DOHH2 (cell line): ENCODE measurements around the gene TENT5D.

Experiments
- EZH2phosphoT487 ChIP-seq: fragments of 200-600 bp; sonication (generic); IDR thresholded peaks from 2 replicates; pipeline ENCODE4 v1.6.1; 2017; ENCODE audit warnings: borderline replicate concordance, mild to moderate bottlenecking, antibody characterized with exemption, low read length, moderate library complexity, mixed read lengths
- TF ChIP-seq, protein P1 (sequence below): fragments of 200-600 bp; sonication (generic); IDR thresholded peaks from one replicate; pipeline ENCODE4 v1.5.1; 2014; ENCODE audit warnings: antibody characterized with exemption, mild to moderate bottlenecking, low read depth, low read length; ENCODE audit not compliant: poor library complexity, severe bottlenecking

GRCh38 chrX:80420147-80420546 is at the start of gene TENT5D:
- TF ChIP-seq, protein P1, sequence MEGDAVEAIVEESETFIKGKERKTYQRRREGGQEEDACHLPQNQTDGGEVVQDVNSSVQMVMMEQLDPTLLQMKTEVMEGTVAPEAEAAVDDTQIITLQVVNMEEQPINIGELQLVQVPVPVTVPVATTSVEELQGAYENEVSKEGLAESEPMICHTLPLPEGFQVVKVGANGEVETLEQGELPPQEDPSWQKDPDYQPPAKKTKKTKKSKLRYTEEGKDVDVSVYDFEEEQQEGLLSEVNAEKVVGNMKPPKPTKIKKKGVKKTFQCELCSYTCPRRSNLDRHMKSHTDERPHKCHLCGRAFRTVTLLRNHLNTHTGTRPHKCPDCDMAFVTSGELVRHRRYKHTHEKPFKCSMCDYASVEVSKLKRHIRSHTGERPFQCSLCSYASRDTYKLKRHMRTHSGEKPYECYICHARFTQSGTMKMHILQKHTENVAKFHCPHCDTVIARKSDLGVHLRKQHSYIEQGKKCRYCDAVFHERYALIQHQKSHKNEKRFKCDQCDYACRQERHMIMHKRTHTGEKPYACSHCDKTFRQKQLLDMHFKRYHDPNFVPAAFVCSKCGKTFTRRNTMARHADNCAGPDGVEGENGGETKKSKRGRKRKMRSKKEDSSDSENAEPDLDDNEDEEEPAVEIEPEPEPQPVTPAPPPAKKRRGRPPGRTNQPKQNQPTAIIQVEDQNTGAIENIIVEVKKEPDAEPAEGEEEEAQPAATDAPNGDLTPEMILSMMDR, result no peak
- no peak for TF ChIP-seq EZH2phosphoT487
